DMS79 (cell line): ENCODE data around the gene RFNG.

ENCODE experiments used
- DNase-seq: peaks from one replicate; lab custom pipeline; 2025; lab: John Stamatoyannopoulos, UW

Gene RFNG

DNA sequence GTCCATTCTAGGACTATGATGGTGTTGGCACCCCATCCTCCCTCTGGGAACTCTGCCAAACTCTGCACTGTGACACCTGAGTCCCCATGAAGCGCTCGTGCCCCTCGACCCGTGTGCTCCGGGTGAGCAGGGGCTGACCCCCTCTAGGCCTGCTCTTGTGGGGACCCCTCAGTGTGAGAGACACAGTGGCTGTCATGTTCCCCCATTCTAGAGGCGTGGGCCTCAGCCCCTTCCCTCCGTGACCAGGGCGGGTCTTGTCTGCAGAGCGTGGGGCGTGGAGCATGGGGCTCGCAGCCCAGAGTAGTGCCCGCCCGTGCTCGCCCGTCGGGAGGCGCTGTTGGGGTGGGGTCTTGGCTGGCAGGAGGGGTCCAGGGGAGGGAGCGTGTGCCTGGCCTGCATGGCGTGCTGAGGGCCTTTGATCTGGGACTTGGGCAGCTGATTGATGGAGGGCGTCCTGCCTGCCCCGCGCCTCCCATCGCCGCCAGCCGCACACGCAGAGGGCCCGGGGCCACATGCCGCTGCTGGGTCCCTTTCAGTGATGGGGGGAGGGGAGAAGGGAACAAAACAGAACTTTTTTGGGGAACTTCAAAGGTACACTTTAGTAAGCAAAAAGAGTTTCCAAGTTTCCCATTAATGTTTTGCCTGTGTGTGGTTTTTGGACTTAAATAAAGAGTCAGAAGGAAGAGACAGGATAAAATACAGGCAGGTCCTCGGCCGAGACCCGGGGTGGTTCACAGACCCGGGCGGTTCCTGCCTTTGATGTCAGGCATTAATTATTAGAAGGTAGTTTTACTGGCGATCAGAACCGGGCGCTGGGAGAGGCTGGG lies 51.4 kb downstream of the RFNG start:
- DNase-seq = no peak

DNA sequence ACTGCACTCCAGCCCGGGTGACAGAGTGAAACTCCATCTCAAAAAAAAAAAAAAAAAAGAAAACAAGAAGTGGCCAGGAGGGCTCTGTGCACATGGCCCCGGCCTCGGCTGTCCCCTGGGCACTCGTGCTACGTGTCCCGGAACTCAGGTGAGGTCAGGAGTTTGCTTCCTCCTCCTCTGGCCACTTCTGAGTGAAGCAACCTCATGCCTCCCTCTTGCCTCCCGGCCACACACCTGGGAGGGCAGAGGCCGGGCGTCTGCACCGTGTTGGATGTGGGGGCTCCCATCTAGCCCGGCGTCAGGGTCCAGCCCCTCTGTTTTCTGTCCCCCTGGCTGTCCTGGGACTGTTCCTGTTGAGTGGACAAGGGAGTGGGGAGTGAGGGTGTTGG lies 52.0 kb downstream of the RFNG start:
- no peak for DNase-seq

DNA sequence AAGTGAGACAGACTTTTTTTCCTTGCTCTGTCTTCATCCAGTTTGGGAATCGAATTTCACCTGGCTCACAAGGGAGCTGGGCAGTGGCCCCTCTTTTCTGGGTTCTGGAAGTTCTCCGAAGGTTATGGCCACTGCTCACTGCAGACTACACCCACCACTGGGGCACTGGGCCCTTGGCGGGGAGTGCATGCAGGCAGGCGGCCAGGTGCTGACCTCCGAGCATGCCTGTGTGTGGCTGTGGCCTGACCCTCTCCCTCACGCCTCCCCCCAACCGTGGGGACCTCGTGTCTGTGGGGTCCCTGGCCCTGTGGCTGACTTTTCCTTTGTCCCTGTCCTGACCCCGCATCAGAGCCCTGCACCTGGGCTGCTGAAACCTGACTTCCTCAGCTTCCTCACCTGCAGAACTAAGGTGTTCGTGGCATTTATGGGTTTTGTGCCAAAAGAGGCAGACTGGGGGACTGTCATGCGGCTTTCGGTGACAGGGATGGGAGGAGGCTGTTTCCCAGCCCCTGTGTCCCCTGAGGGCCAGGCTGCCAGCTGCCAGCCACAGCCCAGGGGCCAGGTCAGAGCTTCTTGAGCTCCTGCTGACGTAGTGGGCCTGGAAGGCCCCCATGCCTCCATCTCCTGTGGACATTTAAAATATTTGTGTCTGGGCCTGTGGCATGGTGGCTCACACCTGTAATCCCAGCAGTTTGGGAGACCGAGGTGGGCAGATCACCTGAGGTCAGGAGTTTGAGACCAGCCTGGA lies 52.7 kb downstream of the RFNG start:
- DNase-seq = no peak

DNA sequence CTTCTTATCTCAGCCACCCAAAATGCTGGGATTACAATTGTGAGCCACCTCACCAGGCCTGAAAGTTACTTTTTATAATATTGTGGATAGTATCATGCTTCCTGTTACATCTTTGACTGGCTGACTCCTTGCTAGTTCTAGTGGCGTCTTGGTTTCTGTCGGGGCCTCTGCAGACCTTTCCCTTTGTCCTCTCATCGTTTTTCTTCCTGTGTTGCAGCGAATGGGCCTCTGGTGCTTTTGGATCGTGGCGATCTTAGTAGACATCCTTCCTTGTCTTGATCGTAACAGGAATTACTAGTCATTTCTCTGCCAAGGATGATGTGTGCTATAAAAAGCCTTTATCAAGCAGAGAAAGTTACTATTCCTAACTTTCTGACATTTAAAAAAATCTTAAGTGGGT lies 53.4 kb downstream of the RFNG start:
- no peak for DNase-seq
